Measurements from ENCODE around the gene CHN1.

The CHN1 gene

DNA sequence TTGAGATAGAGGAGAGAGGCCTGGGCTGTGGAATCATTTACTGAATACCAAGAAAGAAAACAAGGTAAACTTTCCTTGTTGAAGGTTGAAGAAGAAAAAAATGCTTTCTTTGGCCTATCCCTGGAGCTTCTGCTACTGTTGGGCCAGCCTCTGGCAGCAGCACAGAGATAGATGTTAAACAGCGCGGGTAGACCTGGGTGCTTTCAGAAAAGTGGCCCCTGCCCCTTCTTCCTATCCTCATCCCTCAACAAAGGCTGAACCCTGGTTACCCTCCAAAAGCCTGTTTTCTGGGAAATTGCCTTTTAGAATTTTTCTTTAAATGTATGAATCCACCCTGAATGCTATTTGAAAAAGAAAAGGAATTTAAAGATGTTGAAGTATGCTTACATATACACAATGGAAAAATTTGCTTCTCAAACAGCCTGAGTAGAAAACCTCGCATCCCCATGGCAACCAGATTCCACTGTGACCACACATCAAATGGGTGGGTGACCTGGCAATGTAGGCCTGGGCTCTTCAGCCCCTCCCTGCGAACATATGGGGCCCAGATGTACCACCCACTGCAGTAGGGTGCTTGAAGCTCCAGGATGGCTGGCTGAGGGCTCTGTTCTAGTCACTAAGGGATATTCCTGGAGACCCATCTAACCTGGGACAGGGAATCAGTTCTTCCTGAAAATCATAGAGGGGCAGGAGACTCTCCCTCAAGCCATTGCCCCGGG, 217.5 kb downstream of the CHN1 start:
- H3K4me3 ChIP-seq (ENCODE audit: low read depth, low read length): no peak overlapping the region

DNA sequence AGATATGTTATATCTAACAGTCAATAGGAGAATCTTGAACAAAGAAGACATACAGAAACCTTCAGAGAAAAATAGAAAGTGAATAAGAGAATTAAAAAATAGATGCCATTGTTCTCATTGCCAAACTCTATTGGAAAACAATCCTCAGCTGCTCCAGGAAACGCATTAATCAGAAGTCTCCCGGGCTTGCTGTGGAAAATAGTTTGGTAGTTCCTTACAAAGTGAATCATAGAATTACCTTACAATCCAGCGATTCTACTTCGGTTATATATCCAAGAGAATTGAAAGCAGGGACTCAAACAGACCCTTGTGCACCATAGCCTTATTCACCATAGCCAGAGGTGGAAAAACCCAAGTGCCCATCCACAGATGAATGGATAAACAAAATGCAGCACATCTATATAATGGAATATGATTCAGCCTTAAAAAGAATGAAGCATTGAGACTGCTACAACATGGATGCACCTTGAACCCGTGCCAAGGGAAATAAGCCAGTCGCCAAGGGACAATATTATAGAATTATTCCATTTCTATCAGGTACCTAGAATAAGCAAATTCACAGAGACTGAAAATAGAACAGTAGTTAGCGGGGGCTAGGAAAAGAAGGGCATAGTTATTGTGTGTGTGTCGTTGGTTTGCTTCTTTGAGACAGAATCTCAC, 219.0 kb downstream of the CHN1 start:
- TF ChIP-seq, protein P1, sequence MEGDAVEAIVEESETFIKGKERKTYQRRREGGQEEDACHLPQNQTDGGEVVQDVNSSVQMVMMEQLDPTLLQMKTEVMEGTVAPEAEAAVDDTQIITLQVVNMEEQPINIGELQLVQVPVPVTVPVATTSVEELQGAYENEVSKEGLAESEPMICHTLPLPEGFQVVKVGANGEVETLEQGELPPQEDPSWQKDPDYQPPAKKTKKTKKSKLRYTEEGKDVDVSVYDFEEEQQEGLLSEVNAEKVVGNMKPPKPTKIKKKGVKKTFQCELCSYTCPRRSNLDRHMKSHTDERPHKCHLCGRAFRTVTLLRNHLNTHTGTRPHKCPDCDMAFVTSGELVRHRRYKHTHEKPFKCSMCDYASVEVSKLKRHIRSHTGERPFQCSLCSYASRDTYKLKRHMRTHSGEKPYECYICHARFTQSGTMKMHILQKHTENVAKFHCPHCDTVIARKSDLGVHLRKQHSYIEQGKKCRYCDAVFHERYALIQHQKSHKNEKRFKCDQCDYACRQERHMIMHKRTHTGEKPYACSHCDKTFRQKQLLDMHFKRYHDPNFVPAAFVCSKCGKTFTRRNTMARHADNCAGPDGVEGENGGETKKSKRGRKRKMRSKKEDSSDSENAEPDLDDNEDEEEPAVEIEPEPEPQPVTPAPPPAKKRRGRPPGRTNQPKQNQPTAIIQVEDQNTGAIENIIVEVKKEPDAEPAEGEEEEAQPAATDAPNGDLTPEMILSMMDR (IDR thresholded peaks at IDR 0.05; ENCODE audit: borderline replicate concordance, insufficient read depth, low read depth, low read length): no peak
- no peak overlapping the region for H3K4me3 ChIP-seq (ENCODE audit: low read depth, low read length)

More for the DNA sequence above, 217.5 kb downstream of the CHN1 start:
- TF ChIP-seq, protein P1 (IDR thresholded peaks at IDR 0.05; ENCODE audit: borderline replicate concordance, insufficient read depth, low read depth, low read length): no peak

GRCh38 chr2:174785481-174785880, 219.7 kb downstream of the CHN1 start:
- H3K4me3 ChIP-seq (ENCODE audit: low read depth, low read length): no peak overlapping the region
- TF ChIP-seq, protein P1 (IDR thresholded peaks at IDR 0.05; ENCODE audit: borderline replicate concordance, insufficient read depth, low read depth, low read length): no peak

- TF ChIP-seq, protein P1 (IDR thresholded peaks at IDR 0.05; ENCODE audit: borderline replicate concordance, insufficient read depth, low read depth, low read length): no peak
- H3K4me3 ChIP-seq (ENCODE audit: low read depth, low read length): no peak overlapping the region
Observed at GRCh38 chr2:174784909-174785308, 220.3 kb downstream of the CHN1 start.

- no peak overlapping the region for H3K4me3 ChIP-seq (ENCODE audit: low read depth, low read length)
- TF ChIP-seq, protein P1 (IDR thresholded peaks at IDR 0.05; ENCODE audit: borderline replicate concordance, insufficient read depth, low read depth, low read length): no peak
Observed at GRCh38 chr2:174784316-174784715, 220.9 kb downstream of the CHN1 start.

- no peak overlapping the region for H3K4me3 ChIP-seq (ENCODE audit: low read depth, low read length)
- TF ChIP-seq, protein P1 (IDR thresholded peaks at IDR 0.05; ENCODE audit: borderline replicate concordance, insufficient read depth, low read depth, low read length): no peak
Observed at GRCh38 chr2:174781996-174782395, 223.2 kb downstream of the CHN1 start.

DNA sequence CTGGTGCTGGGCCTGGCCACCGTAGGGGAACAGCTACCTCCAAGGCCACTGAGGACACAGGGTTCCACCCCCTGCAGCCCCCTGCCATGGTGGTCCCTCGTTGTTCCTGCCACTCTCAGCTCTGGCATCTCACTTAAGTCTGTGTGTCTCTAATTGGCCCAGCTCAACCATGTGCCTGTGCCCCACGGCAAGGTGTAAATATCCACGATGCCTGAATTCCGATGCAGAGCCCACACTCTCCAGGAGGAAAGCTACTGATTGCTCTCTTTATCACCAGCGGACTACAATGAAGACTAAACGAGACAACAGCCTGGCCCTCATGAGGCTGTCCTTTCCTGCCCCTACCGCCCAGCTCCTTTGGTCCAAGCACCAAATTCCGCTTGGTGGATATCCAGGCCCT, 223.9 kb downstream of the CHN1 start:
- TF ChIP-seq, protein P1 (IDR thresholded peaks at IDR 0.05; ENCODE audit: borderline replicate concordance, insufficient read depth, low read depth, low read length): no peak
- no peak overlapping the region for H3K4me3 ChIP-seq (ENCODE audit: low read depth, low read length)
